C4-2B (cell line): ENCODE results near the gene SLX4IP.

Experiments
- CTCF ChIP-seq: fragments of 450-650 bp; conservative IDR thresholded peaks from 2 replicates; pipeline ENCODE4 v1.5.1; 2017; ENCODE audit warnings: mild to moderate bottlenecking
- ZFX ChIP-seq: fragments of 450-650 bp; IDR thresholded peaks from 2 replicates; pipeline ENCODE4 v1.6.1; 2017

- TF ChIP-seq CTCF (no peak), ZFX (no peak)
These were observed 231.9 kb downstream of the SLX4IP start for GRCh38 chr20:10667077-10667401.
